ENCODE data around the gene SLC26A4. TPM values are rescaled to one million over a fixed set of nuclear protein-coding genes. Genes with fewer than 3 reads are reported as not detected.
A peak's percentile ranks its signal among the peaks of the same experiment; 100 is the strongest.

The SLC26A4 gene
- polyA plus RNA-seq, 4 donors, result 3.6 to 6.3 (median 4.2) TPM

- no peak for DNase-seq (ENCODE audit: low read depth in 4 of 4, low spot score in 2 of 4)
Measured at GRCh38 chr7:107692501-107692900, 31.9 kb downstream of the SLC26A4 start.

DNA sequence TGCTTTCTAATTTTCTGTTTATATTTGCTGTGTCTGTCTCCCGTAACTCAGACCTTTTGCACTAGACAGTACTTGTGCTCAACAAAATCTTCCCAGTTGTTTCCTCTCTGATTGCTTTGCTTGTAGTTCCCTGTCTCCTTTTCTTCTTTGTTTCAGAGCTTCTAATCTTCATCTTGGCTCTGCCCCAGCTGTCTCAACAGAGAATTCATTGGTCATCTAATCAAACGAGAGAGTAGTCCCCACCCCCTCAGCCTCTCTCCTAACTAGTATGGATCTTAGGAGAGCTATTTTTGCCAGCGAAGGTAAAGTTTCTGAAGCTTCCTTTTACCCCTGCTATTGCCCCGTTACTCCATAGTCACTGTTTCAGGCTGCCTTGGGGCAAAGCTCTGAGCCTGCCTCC is 32.8 kb downstream of the SLC26A4 start:
- DNase-seq (ENCODE audit: low read depth in 4 of 4, low spot score in 2 of 4), result no peak

DNA sequence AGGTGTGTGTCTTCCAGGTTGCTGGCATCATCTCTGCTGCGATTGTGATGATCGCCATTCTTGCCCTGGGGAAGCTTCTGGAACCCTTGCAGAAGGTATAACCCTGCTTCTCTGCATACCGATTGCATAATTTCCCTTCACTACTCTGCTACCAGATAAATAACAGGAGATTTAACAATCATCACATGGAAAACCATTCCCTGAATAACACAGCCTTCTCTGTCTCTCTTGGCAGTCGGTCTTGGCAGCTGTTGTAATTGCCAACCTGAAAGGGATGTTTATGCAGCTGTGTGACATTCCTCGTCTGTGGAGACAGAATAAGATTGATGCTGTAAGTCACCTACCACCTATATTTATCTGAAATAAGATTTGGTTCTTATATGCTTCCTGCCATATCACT is 33.8 kb downstream of the SLC26A4 start:
- DNase-seq (ENCODE audit: low read depth in 4 of 4, low spot score in 2 of 4), result no peak

- no peak for DNase-seq (ENCODE audit: low read depth in 4 of 4, low spot score in 2 of 4)
Measured at GRCh38 chr7:107696330-107696946, 35.8 kb downstream of the SLC26A4 start.

DNA sequence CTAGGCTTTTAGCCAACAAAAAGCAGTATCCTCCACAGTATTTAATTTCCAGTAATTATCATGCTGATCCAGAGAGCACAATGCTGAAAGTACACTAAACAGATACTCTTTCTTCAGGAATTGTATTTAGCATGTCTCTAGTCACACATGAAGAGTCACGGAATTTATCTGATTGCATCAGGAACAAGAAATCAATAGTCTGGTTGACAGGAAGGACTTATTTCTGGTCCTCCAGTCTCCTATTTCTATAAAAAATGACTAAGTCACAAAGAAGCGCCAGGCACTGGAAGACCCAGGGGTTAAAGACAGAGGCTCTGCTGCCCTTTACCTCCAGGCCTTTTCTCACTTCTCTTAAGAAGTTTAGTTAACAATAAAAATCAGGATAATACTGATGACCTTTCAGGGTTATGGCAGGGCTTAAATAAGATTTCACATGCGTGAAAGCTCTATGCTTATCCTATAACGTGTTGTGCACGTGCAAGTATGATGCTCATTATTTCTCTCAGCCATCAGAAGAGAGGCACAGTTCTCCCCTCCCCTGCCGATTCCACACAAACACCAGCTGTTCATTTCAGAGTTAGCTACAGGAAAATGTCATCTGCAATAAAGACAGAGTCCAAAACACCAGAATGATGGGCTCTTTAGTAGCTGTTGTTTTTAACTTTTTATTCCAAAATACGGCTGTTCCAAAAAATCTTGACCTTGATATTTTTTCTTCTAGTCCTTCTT is 36.9 kb downstream of the SLC26A4 start:
- DNase-seq (ENCODE audit: low read depth in 4 of 4, low spot score in 2 of 4), result no peak

- DNase-seq (ENCODE audit: low read depth in 4 of 4, low spot score in 2 of 4), result no peak
Measured at GRCh38 chr7:107700570-107700969, 39.9 kb downstream of the SLC26A4 start.

- DNase-seq (ENCODE audit: low read depth in 4 of 4, low spot score in 2 of 4), result no peak
Measured at GRCh38 chr7:107701191-107701590, 40.6 kb downstream of the SLC26A4 start.

GRCh38 chr7:107703219-107703618 is 42.6 kb downstream of the SLC26A4 start:
- DNase-seq (ENCODE audit: low read depth in 4 of 4, low spot score in 2 of 4), result no peak

DNA sequence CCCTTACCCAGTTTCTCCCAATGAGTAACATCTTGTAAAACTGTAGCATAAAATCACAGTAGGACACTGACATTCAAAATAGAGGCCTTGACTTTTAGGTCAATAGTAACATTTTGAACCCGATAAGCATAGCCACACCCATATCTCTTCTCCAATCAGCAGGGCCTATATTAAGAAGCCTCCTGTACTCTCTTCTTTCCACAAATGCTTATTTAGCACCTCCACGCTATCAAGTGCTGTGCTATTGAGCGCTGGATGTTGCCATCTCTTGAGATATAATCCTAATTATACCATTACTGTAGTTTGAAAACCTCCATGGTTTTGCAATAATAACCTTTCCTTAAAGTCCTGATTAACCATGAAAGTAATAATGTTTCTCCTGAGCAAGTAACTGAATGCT is 43.2 kb downstream of the SLC26A4 start:
- DNase-seq (ENCODE audit: low read depth in 4 of 4, low spot score in 2 of 4), result no peak

GRCh38 chr7:107708956-107709355 is 48.3 kb downstream of the SLC26A4 start:
- DNase-seq (ENCODE audit: low read depth in 4 of 4, low spot score in 2 of 4), result no peak

GRCh38 chr7:107711301-107711700 is 50.7 kb downstream of the SLC26A4 start:
- no peak for DNase-seq (ENCODE audit: low read depth in 4 of 4, low spot score in 2 of 4)

DNA sequence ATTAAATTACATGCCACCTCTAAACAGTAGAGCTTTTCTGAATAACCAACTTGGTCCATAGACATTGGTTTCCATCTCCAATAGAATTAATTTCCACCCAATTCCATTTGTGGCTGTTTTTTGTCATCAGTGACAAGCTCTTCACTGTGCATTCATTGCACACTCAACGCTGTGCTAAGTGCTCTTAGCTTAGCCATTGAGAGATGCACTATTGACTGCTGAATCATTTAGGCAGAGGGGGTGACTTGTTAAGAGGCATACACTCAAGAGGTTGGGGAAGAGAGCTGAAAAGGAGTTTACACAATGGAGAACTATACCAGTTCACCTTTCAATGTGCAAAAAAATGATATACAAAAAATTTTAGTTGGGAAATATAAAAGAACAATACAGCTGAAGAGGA is 51.4 kb downstream of the SLC26A4 start:
- DNase-seq (ENCODE audit: low read depth in 4 of 4, low spot score in 2 of 4), result no peak

- no peak for DNase-seq (ENCODE audit: low read depth in 4 of 4, low spot score in 2 of 4)
Measured at GRCh38 chr7:107712896-107713295, 52.3 kb downstream of the SLC26A4 start.

- no peak for DNase-seq (ENCODE audit: low read depth in 4 of 4, low spot score in 2 of 4)
Measured at GRCh38 chr7:107715531-107715930, 54.9 kb downstream of the SLC26A4 start.

GRCh38 chr7:107718456-107719193 is 58.0 kb downstream of the SLC26A4 start:
- DNase-seq (ENCODE audit: low read depth in 4 of 4, low spot score in 2 of 4), result no peak

GRCh38 chr7:107721286-107721685 is 60.7 kb downstream of the SLC26A4 start:
- DNase-seq (ENCODE audit: low read depth in 4 of 4, low spot score in 2 of 4), result no peak

DNA sequence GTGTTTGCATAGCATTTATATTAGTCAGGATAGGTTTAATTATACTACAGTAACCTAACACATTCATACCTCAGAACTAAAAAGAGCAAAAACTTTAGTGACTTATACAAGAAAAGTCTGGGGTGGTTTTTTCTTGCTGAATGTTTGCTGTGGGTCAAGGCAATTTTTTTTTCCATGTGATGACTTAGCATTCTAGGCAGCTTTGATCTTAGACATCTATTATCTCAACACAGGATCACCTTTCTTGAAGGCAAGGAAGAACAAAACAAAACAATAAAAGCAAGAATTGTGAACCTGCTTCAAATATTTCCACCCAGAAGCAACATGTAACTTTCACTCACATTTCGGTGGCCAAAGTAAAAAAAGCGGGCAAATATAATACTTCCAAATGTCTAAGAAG is 62.6 kb downstream of the SLC26A4 start:
- DNase-seq (ENCODE audit: low read depth in 4 of 4, low spot score in 2 of 4), result no peak

GRCh38 chr7:107725138-107725740 is 64.6 kb downstream of the SLC26A4 start:
- peak in 3 of 4 donors; percentile 15 to 53 (median 19) for DNase-seq (ENCODE audit: low read depth in 4 of 4, low spot score in 2 of 4)

GRCh38 chr7:107726356-107727130 is 65.9 kb downstream of the SLC26A4 start:
- no peak for DNase-seq (ENCODE audit: low read depth in 4 of 4, low spot score in 2 of 4)

- no peak for DNase-seq (ENCODE audit: low read depth in 4 of 4, low spot score in 2 of 4)
Measured at GRCh38 chr7:107728276-107728675, 67.6 kb downstream of the SLC26A4 start.
